Body of pancreas (tissue), 4 donors: ENCODE results near the gene PEAK1.

ENCODE experiments used
- POLR2A ChIP-seq, 3 donors: fragments of 450-650 bp; IDR thresholded peaks; one replicate each; pipeline ENCODE4 v1.6.1; 2016; ENCODE audit warnings: antibody characterized with exemption in 3 of 3, mild to moderate bottlenecking in 2 of 3
- TF ChIP-seq, protein P1 (sequence below), 7 experiments: fragments of 450-650 bp in 4 of 7; fragments of 200-600 bp in 3 of 7; sonication (generic) in 3 of 7; IDR thresholded peaks; one replicate each; pipeline ENCODE4 v1.5.1; 2016 to 2019; ENCODE audit warnings: antibody characterized with exemption in 7 of 7

GRCh38 chr15:77186594-77187011 lies 233.3 kb downstream of the PEAK1 start:
- TF ChIP-seq, protein P1, sequence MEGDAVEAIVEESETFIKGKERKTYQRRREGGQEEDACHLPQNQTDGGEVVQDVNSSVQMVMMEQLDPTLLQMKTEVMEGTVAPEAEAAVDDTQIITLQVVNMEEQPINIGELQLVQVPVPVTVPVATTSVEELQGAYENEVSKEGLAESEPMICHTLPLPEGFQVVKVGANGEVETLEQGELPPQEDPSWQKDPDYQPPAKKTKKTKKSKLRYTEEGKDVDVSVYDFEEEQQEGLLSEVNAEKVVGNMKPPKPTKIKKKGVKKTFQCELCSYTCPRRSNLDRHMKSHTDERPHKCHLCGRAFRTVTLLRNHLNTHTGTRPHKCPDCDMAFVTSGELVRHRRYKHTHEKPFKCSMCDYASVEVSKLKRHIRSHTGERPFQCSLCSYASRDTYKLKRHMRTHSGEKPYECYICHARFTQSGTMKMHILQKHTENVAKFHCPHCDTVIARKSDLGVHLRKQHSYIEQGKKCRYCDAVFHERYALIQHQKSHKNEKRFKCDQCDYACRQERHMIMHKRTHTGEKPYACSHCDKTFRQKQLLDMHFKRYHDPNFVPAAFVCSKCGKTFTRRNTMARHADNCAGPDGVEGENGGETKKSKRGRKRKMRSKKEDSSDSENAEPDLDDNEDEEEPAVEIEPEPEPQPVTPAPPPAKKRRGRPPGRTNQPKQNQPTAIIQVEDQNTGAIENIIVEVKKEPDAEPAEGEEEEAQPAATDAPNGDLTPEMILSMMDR (IDR thresholded peaks at IDR 0.05): peak; percentile 26 to 88 (median 62)
- TF ChIP-seq POLR2A (IDR thresholded peaks at IDR 0.05): no peak
